Ecto neural progenitor cell (in vitro differentiated cells): ENCODE measurements around the gene EIF2S1.
"Not testable (repeated sequence)": the region's sequence is repeated elsewhere in the genome, so short reads cannot be mapped to it uniquely, and the experiment has no call there.

ENCODE experiments used
- DNase-seq: peaks from one replicate; pipeline ENCODE4 v3.0.0-alpha.2; 2018; ENCODE audit warnings: low spot score

Gene EIF2S1

DNA sequence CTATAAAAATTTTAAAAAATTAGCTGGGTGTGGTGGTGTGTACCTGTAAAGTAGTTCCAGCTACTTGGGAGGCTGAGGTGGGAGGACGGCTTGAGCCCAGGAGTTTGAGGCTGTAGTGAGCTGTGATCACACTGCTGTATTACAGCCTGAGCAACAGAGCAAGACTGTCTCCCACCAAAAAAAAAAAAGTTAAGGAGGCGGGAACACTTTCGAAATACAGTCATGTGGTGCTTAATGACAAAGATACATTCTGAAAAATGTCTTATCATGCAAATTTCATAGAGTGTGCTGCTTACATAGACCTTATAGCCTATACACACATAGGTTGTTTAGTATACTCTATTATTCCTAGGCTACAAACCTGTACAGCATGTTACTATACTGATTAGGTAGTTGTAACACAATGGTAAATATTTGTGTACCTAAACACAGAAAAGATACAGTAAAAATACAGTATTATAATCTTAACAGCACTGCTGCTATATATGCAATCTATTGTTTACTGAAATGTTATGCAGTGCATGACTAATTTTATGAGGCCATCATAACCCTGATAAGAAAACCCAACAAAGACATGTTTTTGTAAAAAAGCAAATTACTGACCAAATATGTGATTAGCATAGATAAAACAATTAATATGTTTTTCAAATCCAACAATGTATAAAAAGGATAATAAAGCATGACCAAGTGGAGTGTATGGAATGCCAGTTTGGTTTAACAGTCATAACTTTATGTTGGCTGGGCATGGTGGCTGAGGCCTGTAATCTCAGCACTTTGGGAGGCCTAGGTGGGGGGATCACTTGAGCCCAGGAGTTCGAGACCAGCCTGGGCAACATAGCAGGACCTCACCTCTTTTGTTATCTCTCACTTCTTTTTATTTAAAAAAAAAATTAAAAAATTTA lies 11.4 kb downstream of the EIF2S1 start:
- DNase-seq: no peak

GRCh38 chr14:67372833-67373232 lies 12.7 kb downstream of the EIF2S1 start:
- DNase-seq: no peak

- DNase-seq: no peak
Observed at GRCh38 chr14:67373347-67373746, 13.2 kb downstream of the EIF2S1 start.

DNA sequence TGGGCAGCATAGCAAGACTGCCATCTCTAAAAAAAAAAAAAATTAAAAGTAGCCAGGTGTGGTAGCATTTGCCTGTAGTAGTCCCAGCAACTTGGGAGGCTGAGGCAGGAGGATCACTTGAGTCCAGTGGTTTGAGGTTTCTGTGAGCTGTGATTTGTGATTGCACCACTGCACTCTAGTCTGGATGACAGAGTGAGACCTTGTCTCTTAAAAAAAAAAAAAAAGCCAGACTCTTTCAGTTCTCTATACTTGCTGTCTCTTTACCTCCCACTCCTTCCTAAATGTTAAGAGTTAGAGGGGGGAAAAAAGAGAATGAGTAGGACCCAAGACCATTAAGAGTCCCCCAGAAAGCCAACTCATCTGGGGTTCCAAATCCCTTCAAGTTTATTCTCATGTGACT lies 17.8 kb downstream of the EIF2S1 start:
- DNase-seq: no peak

DNA sequence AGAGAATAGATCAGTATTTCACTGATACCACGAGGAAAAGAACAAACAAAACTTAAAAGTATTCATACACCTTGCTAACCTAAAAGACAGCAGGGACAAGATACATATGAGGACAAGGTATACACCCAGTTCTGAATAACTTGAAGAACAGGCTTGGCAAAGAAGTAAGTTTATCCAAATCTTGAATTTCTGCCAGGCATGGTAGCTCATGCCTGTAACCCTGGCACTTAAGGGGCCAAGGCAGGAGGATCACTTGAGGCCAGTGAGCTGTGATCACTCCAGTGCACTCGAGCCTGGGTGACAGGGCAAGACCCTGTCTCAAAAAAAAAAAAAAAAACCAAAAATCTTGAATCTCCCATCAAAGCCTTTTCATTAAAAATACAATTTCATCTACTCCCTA lies 25.0 kb downstream of the EIF2S1 start:
- no peak for DNase-seq

DNA sequence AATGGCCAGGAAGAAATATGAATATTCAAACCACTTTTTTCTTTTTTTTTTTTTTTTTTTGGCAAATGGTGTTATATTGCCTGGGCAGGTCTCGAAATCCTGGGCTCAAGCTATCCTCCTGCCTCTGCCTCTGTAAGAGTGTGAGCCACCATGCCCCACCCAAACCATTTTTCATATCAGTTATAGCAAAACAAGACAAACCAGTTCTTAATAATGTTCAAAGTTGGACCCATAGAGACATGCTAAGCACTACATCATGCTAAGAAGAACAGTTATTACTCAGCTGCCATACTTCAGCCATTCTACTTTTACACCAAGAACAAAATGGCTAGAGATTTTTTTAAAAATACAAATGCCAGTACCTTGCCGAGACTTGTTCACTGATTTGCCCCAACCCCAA lies 25.5 kb downstream of the EIF2S1 start:
- DNase-seq: no peak

DNA sequence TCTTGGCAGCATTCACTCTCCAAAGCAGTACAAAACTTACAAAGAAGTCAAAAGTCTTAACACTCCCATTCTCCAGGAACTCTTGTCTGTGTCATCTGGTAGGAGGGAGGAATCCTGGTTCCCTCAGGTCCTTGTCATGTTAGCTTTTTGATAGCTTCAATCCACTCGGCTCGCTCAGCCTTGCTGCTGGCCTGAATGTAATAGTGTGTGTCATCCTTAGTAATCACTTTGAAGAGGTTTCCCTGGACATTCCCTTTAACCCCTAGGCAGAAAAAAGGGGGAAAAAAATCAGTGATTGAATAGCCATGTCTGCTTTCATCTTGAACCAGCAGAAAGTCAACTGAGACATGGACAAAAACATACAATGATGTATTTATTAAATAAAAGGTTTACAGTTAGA lies 27.1 kb downstream of the EIF2S1 start:
- DNase-seq: no peak

GRCh38 chr14:67389275-67389674 lies 29.1 kb downstream of the EIF2S1 start:
- DNase-seq: no peak

DNA sequence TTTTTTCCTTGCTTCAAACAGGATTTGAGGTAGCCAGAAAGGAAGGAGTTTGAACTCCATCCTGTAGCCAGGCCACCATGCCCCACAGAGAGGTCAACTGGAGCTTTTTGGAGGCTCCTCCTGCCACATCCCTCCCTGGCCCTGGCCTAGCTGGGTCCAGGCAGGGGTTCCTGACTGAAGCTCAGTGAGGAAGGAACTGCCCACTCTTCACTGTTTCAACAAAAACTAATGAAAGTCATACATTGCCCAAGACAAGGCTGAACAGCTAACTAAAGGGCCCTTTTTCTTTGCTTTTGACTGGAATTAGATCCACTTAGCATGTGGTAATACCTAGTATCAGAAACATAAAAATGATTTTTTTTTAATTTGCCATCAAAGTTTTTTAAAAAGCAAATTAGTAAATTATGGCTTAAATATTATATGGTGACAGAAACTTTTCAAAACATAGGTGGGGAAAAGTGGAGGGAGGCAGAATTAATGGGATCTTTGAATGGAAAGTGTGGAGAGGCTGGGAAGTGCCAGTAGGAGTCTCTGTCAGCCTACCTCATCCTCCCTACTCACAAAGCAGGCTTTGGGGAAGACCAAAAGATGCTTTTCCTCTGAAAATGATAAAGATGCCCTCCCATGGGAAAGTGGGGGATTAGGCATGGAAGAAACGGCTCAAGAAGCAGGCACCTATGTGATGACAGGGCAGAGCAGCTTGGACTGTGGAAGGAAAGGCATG lies 29.8 kb downstream of the EIF2S1 start:
- DNase-seq: no peak

DNA sequence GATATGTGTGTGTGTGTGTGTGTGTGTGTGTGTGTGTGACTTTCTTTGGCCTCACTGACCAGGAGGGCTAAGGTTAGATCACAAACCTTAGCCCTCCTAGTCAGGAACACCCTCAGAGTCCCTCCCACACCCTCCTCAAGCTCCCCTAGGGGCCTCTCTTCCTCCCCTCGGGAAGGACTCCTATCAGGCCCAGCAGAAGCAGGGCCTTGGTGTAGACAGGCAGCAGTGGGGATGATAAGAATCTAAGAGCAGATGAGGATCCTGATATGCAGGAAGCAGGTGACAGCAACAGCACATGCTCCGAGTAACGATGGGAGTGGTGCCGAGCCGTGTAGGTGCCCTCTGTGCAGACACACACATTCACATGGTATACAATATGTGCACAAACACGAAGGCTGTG lies 31.1 kb downstream of the EIF2S1 start:
- DNase-seq: no peak

DNA sequence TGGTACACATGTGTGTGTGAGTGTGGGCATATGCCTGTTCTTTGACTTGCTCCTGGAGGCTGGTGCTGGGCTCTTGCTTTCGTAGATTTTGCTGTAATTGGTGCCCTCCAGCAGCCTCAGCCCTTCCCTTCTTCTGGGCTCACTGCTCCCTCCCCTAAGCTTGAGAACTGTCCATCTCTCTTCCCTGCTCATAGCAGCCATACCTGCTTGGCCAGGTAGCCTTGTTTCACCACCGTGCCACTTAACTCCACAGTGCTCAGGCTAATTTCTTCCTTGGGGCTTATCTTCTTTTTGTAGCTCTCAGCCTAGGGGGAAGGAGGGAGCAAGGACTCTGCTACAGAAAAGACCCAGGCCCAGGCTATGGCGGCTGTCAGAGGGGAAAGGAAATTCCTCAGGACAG lies 32.0 kb downstream of the EIF2S1 start:
- DNase-seq: no peak

GRCh38 chr14:67392800-67393199 lies 32.7 kb downstream of the EIF2S1 start:
- no peak for DNase-seq

DNA sequence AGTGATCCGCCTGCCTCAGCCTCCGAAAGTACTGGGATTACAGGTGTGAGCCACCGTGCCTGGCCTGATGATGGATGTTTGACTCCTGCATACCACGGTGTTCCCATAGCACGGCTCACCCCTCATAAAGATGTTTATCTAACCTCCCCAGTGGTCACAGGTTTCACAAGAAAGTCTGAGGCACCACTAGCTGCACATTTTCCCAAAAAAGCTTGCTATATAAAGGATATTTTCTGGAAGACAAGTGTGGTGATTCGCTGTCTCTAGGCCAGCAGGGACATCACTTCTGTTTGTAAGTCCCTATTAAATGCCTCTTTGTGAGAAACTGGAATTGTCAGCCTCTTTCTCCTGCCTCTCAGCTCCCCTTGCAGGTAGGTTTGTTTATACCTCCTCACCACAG lies 33.6 kb downstream of the EIF2S1 start:
- DNase-seq: no peak

DNA sequence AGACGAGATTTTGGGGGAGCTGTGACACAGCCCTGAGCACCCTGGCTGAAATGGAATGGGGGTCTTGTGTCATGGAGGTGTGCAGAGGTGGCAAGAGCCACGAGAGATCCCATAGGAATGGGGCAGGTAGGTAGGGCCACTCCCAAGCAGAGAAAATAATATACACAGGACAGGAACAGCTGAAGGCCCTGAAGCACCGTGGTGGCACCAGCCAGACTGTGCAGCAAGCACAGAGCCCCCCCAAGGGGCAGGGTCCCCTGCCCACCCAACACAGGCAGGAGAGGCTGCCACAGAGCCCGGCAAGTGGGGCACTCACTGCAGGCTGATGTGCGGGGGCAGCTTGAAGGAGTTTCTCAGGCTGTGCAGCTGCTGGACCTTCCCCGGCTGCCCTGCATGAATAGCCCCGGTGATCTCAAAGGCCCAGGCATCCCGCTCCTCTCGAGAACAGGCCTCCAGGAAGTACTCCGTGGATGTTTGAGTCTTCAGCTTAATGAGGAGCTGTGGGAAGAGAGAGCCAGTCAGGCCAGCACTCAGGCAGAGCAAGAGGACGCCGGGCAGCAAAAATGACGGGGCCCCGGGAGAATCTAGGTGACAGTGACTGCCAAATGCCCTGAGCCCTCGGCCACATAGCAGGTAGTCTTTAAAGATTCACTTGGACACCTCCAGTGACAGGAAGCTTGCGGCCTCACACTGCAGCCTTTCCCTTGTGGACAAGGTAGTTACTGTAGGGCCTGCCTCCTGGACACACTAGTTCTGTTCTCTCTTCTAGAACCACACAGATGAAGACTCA lies 35.2 kb downstream of the EIF2S1 start:
- no peak for DNase-seq

DNA sequence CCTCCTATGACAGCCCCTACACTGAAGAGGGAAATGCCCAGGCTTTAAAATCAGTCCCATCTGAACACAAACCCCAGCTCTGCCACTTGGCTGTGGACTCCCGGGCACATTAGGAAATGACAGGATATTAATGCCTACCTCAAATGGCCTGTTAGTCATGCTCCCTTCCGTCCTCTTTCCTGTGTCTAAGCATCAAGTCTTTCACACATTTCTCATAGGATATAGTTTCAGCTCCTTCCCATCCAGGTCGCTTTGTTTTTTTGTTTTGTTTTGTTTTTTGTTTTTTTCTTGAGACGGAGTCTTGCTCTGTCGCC lies 35.7 kb downstream of the EIF2S1 start:
- DNase-seq: no peak

- DNase-seq: no peak
Observed at GRCh38 chr14:67396381-67396970, 36.3 kb downstream of the EIF2S1 start.

GRCh38 chr14:67397536-67397935 lies 37.4 kb downstream of the EIF2S1 start:
- DNase-seq: no peak

DNA sequence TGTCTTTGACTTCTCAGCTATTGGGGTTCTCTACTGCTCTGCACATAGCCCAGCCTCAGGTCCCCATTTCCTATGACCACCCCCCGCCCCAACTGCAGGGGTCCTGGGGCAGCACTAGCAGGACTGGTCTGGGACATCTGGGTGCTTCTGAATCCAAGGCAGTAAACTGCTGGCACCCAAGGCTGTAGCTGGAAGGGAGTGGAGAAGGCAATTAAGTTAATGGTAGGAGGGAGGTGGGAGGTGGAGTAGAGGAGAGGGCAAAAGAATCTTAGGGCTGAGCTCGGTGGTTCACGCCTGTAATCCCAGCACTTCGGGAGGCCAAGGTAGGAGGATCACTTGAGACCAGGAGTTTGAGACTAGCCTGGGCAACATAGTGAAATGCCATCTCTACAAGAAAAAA lies 40.3 kb downstream of the EIF2S1 start:
- peak; percentile 18 for DNase-seq

DNA sequence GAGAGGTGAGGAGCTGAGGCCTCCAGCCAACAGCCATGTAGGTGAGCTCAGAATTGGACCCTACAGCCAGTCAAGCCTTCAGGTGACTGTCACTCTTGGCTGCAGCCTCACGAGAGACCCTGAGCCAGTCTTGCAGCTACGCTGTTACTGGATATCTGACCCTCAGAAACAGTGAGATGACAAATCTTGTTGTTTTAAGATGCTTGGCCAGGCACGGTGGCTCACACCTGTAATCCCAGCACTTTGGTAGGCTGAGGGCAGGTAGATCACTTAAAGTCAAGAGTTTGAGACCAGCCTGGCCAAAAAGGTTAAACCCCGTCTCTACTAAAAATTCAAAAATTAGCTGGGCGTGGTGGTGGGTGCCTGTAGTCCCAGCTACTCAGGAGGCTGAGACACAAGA lies 45.6 kb downstream of the EIF2S1 start:
- no peak for DNase-seq

DNA sequence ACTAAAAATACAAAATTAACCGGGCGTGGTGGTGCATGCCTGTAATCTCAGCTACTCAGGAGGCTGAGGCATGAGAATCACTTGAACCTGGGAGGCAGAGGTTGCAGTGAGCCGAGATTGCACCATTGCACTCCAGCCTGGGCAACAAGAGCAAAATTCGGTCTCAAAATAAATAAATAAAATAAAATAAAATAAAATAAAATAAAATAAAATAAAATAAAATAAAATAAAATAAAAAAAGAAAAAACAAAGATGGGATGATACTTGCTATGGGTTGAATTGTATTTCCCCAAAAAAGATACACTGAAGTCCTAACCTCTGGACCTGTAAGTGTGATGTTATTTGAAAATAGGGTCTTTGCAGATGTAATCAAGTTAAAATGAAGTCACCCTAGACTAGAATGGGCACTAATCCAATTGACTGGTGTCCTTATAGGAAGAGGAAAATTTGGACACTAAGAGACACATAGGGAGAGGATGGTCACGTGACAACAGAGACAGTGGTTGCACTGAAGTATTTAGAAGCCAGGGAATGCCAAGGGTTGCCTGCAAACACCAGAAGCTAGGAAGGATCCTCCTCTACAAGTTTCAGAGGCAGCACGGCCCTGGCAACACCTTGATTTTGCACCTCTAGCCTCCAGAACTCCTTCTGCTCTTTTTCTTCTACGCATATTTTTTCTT lies 48.1 kb downstream of the EIF2S1 start:
- DNase-seq: not testable (repeated sequence)

DNA sequence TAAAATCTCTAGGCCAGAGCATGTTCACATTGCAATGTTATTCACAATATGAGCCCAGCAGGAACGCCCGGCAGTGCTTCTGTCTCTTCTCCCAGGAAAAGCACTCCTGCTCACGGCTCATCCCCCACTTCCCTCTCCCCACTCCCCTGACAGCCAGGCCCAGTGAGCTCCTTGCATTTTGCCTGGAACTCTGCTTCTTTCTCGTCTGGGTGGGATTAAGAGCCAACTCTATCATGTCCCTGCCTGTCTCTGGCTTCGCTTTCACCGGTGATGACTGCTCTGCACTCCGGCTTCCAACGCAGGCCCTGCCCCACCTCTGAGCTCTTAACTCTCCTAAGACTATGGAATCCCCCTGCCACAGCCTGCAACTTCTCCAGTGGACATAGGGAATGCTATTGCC lies 49.3 kb downstream of the EIF2S1 start:
- DNase-seq: no peak

- DNase-seq: no peak
Observed at GRCh38 chr14:67410313-67410712, 50.2 kb downstream of the EIF2S1 start.
